ENCODE data around the gene GRHL3. TPM values are rescaled to one million over a fixed set of nuclear protein-coding genes. Genes with fewer than 3 reads are reported as not detected.

GRHL3 gene
- polyA plus RNA-seq, 1 experiment, result 0.04 TPM

DNA sequence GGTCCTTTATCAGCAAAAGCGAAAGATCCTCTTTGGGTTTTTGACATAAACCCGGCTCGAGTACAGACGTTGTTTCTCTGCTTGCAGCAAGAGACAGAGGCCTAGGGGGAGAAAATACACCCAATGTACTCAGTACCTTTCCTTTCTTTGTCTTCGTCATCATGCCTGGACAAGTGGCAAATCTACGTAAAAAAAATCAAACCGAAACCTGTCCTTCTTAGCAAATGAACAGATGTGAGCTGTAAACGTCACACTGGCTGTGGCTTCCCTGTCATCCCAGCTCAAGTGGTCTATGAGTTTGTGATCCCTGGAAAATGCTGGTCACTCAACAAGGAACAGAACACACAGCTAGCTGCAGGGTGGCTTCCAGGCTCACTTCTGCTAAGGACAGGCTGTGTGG is 54.6 kb downstream of the GRHL3 start:
- no peak for DNase-seq (ENCODE audit: low read depth, low spot score)
- Histone ChIP-seq H3K4me3 (ENCODE audit: low read depth, low read length) (no peak overlapping the region), H3K9me3 (ENCODE audit: control insufficient read depth, insufficient read depth, low read length) (no peaks in the 10 kb centered on the region), H3K27ac (ENCODE audit: low read depth, low read length) (no peak overlapping the region), H3K27me3 (ENCODE audit: control insufficient read depth, insufficient read depth, low read length) (no peaks in the 10 kb centered on the region)
- ChIA-PET CTCF (interaction anchor here (0.6 kb wide), 1 partner anchor 11 kb away, joined by 3 read pairs; no protein-coding TSS in a partner anchor), POLR2A (no interaction called here)
- TF ChIP-seq, protein P1, sequence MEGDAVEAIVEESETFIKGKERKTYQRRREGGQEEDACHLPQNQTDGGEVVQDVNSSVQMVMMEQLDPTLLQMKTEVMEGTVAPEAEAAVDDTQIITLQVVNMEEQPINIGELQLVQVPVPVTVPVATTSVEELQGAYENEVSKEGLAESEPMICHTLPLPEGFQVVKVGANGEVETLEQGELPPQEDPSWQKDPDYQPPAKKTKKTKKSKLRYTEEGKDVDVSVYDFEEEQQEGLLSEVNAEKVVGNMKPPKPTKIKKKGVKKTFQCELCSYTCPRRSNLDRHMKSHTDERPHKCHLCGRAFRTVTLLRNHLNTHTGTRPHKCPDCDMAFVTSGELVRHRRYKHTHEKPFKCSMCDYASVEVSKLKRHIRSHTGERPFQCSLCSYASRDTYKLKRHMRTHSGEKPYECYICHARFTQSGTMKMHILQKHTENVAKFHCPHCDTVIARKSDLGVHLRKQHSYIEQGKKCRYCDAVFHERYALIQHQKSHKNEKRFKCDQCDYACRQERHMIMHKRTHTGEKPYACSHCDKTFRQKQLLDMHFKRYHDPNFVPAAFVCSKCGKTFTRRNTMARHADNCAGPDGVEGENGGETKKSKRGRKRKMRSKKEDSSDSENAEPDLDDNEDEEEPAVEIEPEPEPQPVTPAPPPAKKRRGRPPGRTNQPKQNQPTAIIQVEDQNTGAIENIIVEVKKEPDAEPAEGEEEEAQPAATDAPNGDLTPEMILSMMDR (IDR thresholded peaks at IDR 0.05; ENCODE audit: low read depth, low read length), result no peak

DNA sequence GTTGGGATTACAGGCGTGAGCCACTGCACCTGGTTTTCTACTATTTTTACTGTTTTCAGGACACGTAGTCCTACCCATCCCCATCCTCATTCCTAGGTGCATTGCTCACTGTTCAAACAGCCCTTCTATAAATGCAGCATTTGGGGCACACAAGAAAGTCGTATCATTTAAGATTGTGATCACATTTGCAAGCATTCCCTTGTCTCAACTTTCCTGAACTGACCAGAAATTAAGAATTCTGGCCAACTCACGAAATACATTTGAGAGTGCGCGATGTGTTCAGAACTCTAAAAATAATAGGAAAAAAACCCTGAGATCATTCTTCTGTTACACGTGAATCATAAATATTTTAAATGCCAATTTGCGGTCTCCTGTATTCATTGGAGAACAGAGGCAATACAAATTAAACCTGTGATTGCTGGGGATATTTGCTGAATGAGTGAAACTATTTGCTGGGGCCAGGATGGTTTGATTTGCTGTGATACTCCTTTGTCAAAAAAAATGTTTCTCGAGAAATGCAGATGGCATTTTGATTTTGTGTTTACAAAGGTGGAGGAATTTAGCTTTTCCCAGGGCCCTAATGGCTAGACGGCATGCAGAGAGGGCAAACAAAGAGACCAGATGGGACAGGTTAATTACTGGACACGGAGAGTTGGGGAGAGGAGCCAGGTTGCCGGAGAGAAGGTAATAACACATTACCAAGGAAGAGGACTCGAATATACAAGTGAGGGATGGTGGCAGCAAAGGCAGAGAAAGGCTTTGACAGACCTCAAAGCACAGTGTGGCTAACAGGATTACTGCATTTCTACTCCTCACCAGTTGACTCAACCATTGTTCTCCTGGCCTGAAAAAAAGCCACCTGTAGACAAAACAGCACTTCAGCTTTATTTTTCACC is 56.0 kb downstream of the GRHL3 start:
- Histone ChIP-seq H3K27me3 (ENCODE audit: control insufficient read depth, insufficient read depth, low read length) (no peaks in the 10 kb centered on the region), H3K27ac (ENCODE audit: low read depth, low read length) (no peak overlapping the region), H3K4me3 (ENCODE audit: low read depth, low read length) (no peak overlapping the region), H3K9me3 (ENCODE audit: control insufficient read depth, insufficient read depth, low read length) (no peaks in the 10 kb centered on the region)
- ChIA-PET CTCF (no interaction called here), POLR2A (no interaction called here)
- TF ChIP-seq, protein P1 (IDR thresholded peaks at IDR 0.05; ENCODE audit: low read depth, low read length), result no peak
- no peak for DNase-seq (ENCODE audit: low read depth, low spot score)

DNA sequence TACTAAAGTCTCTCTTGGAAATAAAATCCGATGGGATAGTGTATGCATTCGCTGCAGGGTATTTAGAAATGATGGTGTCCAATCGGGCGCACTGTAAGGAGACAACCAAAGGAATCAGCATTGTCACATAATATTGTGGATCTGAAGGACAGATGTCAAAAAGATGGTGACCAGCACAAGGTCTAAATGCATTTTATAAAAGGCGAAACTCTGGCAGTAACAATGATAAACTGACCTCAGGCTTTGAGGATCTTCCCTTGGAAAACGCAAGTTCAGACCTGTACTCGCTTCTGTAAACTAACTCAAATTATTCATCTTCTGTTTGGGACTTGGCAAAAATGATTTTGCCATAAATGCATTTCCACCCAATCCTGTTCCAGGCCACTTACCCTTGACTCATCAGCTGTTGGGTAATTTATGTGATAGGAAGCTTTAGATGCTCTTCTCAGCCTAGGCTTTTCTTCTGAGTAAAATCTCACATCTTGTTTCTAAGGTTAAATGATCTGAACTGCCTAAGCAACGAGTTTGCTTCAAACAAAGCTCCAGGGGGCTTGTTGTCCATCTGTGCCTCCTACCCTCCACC is 60.7 kb downstream of the GRHL3 start:
- no peaks in the 10 kb centered on the region for H3K9me3 ChIP-seq (ENCODE audit: control insufficient read depth, insufficient read depth, low read length)
- CTCF ChIA-PET, result interaction anchor here (0.7 to 4.8 kb wide), 4 partner anchors 12 to 181 kb away, joined by 3 to 41 read pairs (median 6); no protein-coding TSS in a partner anchor
- TF ChIP-seq, protein P1 (IDR thresholded peaks at IDR 0.05; ENCODE audit: low read depth, low read length), result no peak
- H3K4me3 ChIP-seq (ENCODE audit: low read depth, low read length), result no peak overlapping the region
- POLR2A ChIA-PET, result interaction anchor here (1.0 kb wide), 1 partner anchor 57 kb away, joined by 3 read pairs; no protein-coding TSS in a partner anchor
- DNase-seq (ENCODE audit: low read depth, low spot score), result no peak
- no peak overlapping the region for H3K27ac ChIP-seq (ENCODE audit: low read depth, low read length)
- H3K27me3 ChIP-seq (ENCODE audit: control insufficient read depth, insufficient read depth, low read length), result no peaks in the 10 kb centered on the region

DNA sequence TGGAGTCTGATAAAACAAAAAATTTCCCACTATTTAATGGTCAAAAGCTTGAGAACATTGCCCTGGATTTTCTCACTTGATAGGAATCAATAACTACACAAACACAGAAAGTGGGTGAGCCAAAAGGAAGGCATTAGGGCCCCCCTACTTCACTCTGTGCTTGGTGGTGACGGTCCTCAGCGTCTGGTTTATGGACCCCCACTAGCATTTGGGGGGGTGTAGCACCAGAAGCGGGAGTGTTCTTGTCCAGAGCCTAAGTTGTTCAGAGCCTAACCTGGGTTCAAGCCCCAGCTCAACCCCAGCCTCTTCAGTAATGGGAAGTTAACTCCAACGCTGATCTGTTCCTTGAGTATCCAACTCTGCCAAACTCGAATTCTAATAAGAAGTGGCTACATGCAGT is 61.4 kb downstream of the GRHL3 start:
- POLR2A ChIA-PET, result interaction anchor here (1.0 kb wide), 1 partner anchor 58 kb away, joined by 3 read pairs; no protein-coding TSS in a partner anchor
- H3K27ac ChIP-seq (ENCODE audit: low read depth, low read length), result no peak overlapping the region
- H3K4me3 ChIP-seq (ENCODE audit: low read depth, low read length), result no peak overlapping the region
- CTCF ChIA-PET, result interaction anchor here (1.2 to 4.8 kb wide), 3 partner anchors 11 to 182 kb away, joined by 6 to 41 read pairs (median 7); no protein-coding TSS in a partner anchor
- no peak for DNase-seq (ENCODE audit: low read depth, low spot score)
- TF ChIP-seq, protein P1 (IDR thresholded peaks at IDR 0.05; ENCODE audit: low read depth, low read length), result no peak
- no peaks in the 10 kb centered on the region for H3K27me3 ChIP-seq (ENCODE audit: control insufficient read depth, insufficient read depth, low read length)
- H3K9me3 ChIP-seq (ENCODE audit: control insufficient read depth, insufficient read depth, low read length), result no peaks in the 10 kb centered on the region

DNA sequence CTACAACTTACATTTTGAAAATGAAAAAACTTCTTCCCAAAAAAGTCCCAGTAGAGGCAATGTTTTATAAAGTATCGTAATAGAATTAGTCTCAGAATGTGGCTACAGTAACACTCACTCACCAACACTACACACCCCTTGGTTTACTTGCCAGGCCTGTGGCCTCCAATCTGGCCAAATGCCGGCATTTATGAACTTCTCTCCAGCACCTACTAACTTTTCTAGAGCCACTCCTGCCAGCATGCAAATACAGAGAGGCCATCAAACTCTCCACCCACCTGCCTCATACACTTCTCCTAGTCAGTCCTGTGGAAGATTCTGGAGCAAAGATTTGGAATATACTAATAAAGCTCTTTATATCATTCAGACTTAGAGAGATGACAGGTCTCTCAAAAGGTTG is 62.1 kb downstream of the GRHL3 start:
- Histone ChIP-seq H3K9me3 (ENCODE audit: control insufficient read depth, insufficient read depth, low read length) (no peaks in the 10 kb centered on the region), H3K27me3 (ENCODE audit: control insufficient read depth, insufficient read depth, low read length) (no peaks in the 10 kb centered on the region), H3K4me3 (ENCODE audit: low read depth, low read length) (no peak overlapping the region), H3K27ac (ENCODE audit: low read depth, low read length) (no peak overlapping the region)
- TF ChIP-seq, protein P1 (IDR thresholded peaks at IDR 0.05; ENCODE audit: low read depth, low read length), result no peak
- ChIA-PET CTCF (interaction anchor here (4.8 to 8.9 kb wide), 2 partner anchors 10 to 181 kb away, joined by 41 to 139 read pairs; no protein-coding TSS in a partner anchor), POLR2A (no interaction called here)
- no peak for DNase-seq (ENCODE audit: low read depth, low spot score)
